ENCODE data around the gene CACNA1G. TPM values are rescaled to one million over a fixed set of nuclear protein-coding genes. Genes with fewer than 3 reads are reported as not detected.

Gene CACNA1G
- total RNA-seq, 6 experiments from 2014 or later: not detected

DNA sequence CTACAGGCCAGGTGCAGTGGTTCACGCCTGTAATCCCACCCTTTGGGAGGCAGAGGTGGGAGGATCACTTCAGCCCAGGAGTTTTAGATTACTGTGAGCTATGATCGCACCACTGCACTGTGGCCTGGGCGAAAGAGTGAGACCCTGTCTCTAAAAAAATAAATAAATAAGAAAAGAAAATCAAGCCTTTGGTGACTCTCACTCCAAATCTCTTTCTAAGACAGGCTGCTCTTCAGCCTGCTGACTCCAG lies 75.1 kb downstream of the CACNA1G start:
- H3K4me1 ChIP-seq: peaks cover 3 to 47% (median 27%) of the 10 kb centered on the region in 4 donors
- peak overlapping the region; percentile 63 to 86 (median 81) for H3K27ac ChIP-seq
- no peaks in the 10 kb centered on the region for H3K27me3 ChIP-seq
- intact Hi-C loops (cut with DNase I): loop anchor here in 1 of 2 donors (5.0 kb wide), 1 partner anchor 47 kb away; no protein-coding TSS in a partner anchor
- peak in 2 of 3 donors; percentile 9 to 11 for DNase-seq
- ATAC-seq: no peak
- H3K9me3 ChIP-seq: no peaks in the 10 kb centered on the region
- peak overlapping the region; percentile 79 to 88 (median 88) for H3K4me3 ChIP-seq
- H3K36me3 ChIP-seq: no peaks in the 10 kb centered on the region
- 24% methylated on average over 3 of the region's 3 CpGs for WGBS (ENCODE audit: insufficient coverage, low coverage, low lambda C conversion rate, missing lambda C conversion rate)
- TF ChIP-seq POLR2A (IDR thresholded peaks at IDR 0.05) (no peak), CTCF (IDR thresholded peaks at IDR 0.05) (no peak)

DNA sequence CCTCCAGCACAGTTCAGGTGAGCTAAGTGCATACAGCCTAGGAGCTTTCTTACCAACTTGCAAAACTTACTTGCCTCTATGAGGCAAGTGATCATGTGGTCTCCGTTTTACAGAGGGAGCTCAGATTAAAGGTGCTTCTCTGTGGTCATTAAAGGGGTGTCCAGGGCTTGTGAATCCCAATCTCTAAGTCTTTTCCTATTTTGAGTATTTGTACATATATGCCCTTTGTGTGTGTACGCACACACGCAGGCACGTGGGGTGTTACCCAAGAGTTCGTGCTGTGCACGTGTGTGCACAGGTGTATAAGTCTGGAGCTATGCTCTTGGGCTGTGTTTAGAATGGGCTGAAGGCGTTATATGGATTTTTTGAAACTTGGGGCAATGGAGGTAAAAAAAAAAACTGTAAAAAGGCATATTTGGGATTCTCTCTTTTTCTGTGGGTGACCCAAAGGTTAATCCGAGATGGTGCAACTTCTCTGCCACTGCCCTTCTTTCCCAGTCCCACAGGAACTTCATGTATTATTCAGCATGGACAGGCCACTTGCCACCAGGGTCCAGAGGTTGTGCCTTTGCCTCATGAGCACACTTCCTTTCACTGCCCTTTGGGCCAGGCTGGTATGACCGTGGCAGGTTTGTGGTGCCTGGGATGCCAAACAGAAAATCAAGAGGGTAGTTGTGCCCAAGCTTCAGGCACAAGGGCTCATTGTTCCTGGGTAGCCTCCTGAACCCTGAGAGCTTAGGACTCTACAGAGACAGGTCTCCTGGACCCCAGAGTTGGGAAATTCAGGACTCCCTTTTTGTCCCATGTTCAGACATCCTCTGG lies 75.7 kb downstream of the CACNA1G start:
- intact Hi-C loops (cut with DNase I): loop anchor here in 1 of 2 donors (5.0 kb wide), 1 partner anchor 46 kb away; no protein-coding TSS in a partner anchor
- peak overlapping the region; percentile 79 to 88 (median 88) for H3K4me3 ChIP-seq
- H3K27me3 ChIP-seq: no peaks in the 10 kb centered on the region
- TF ChIP-seq POLR2A (IDR thresholded peaks at IDR 0.05) (peak; percentile 82), CTCF (IDR thresholded peaks at IDR 0.05) (no peak)
- H3K36me3 ChIP-seq: no peaks in the 10 kb centered on the region
- DNase-seq (peak; percentile 53 to 90 (median 79)), ATAC-seq (peak; percentile 49 to 63 (median 58))
- peaks cover 5 to 52% (median 28%) of the 10 kb centered on the region in 4 donors for H3K4me1 ChIP-seq
- 25% methylated on average over 9 of the region's 9 CpGs for WGBS (ENCODE audit: insufficient coverage, low coverage, low lambda C conversion rate, missing lambda C conversion rate)
- no peaks in the 10 kb centered on the region for H3K9me3 ChIP-seq
- H3K27ac ChIP-seq: peak overlapping the region; percentile 63 to 86 (median 81)

DNA sequence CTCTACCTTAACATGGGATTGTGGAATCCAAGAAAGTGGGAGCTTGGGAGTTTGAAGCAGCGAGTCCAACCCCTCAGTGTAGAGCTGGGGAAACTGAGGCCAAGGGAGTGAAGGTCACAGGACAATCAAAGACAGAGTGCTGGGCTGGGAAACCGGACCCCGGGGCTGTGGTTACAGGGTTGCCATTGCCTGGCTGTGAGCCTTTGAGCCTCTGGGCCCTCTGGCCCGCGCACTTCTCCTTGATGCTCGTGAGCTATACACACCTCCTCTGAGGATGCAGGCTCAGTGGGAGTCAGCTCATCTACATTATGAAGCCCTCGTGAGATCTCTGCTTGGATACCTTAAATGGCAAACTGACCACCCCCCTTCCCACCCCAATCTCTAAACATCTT lies 76.3 kb downstream of the CACNA1G start:
- 60% methylated on average over 3 of the region's 7 CpGs for WGBS (ENCODE audit: insufficient coverage, low coverage, low lambda C conversion rate, missing lambda C conversion rate)
- DNase-seq (peak in 2 of 3 donors; percentile 7 to 43), ATAC-seq (no peak)
- H3K27me3 ChIP-seq: no peaks in the 10 kb centered on the region
- H3K36me3 ChIP-seq: no peaks in the 10 kb centered on the region
- peak overlapping the region; percentile 4 to 88 (median 88) for H3K4me3 ChIP-seq
- intact Hi-C loops (cut with DNase I): loop anchor here in 1 of 2 donors (5.0 kb wide), 1 partner anchor 46 kb away; no protein-coding TSS in a partner anchor
- TF ChIP-seq CTCF (IDR thresholded peaks at IDR 0.05) (no peak), POLR2A (IDR thresholded peaks at IDR 0.05) (no peak)
- peak overlapping the region; percentile 63 to 81 (median 65) for H3K27ac ChIP-seq
- H3K4me1 ChIP-seq: peaks cover 5 to 58% (median 31%) of the 10 kb centered on the region in 4 donors
- H3K9me3 ChIP-seq: no peaks in the 10 kb centered on the region

GRCh38 chr17:50637829-50638605 lies 77.5 kb downstream of the CACNA1G start:
- peaks cover 5 to 70% (median 37%) of the 10 kb centered on the region in 4 donors for H3K4me1 ChIP-seq
- intact Hi-C loops (cut with DNase I): loop anchor here in 1 of 2 donors (5.0 kb wide), 1 partner anchor 44 kb away; no protein-coding TSS in a partner anchor
- peak; percentile 66 for TF ChIP-seq POLR2A (IDR thresholded peaks at IDR 0.05)
- TF ChIP-seq CTCF (IDR thresholded peaks at IDR 0.05): no peak
- H3K27me3 ChIP-seq: no peaks in the 10 kb centered on the region
- peak; percentile 13 to 37 (median 22) for ATAC-seq
- WGBS (ENCODE audit: insufficient coverage, low coverage, low lambda C conversion rate, missing lambda C conversion rate): 31% methylated on average over 4 of the region's 7 CpGs
- H3K27ac ChIP-seq: peak overlapping the region; percentile 44 to 81 (median 63)
- H3K36me3 ChIP-seq: peaks cover 0 to 6% (median 3%) of the 10 kb centered on the region in 4 donors
- no peaks in the 10 kb centered on the region for H3K9me3 ChIP-seq
- H3K4me3 ChIP-seq: peak overlapping the region in 1 of 3 donors; percentile 1
- peak; percentile 47 to 78 (median 75) for DNase-seq

All from right lobe of liver (tissue), 6 donors.